ENCODE data around the gene AMOTL2.

GRCh38 chr3:134406331-134407238, 32.3 kb upstream of the AMOTL2 start:
- no peak for TF ChIP-seq NCOA2 (IDR thresholded peaks at IDR 0.05; ENCODE audit: partially characterized antibody in 2 of 2)
- no peak for TF ChIP-seq MNT (conservative IDR thresholded peaks at IDR 0.05)
- TF ChIP-seq BHLHE40 (IDR thresholded peaks at IDR 0.05; ENCODE audit: low read length): no peak
- no peak for TF ChIP-seq PURB (CRISPR knock-in tag; IDR thresholded peaks at IDR 0.05; ENCODE audit: low read depth)
- no peak for TF ChIP-seq NR2C2 (CRISPR knock-in tag; IDR thresholded peaks at IDR 0.05)
- TF ChIP-seq NR2C2 (tag; IDR thresholded peaks at IDR 0.05): no peak
- TF ChIP-seq TCF7L2 (IDR thresholded peaks at IDR 0.05; ENCODE audit: low read depth, low read length): no peak
- TF ChIP-seq ZBTB7A (IDR thresholded peaks at IDR 0.05; ENCODE audit: borderline replicate concordance, control insufficient read depth, low read depth, low read length): no peak
- no peak for TF ChIP-seq CTCF (IDR thresholded peaks at IDR 0.05 in 2 of 3, conservative IDR thresholded peaks at IDR 0.05 in 1 of 3; ENCODE audit: insufficient read depth in 2 of 3, low read depth in 1 of 3, low read length in 3 of 3)
- no peak for TF ChIP-seq SIN3A (IDR thresholded peaks at IDR 0.05; ENCODE audit: borderline replicate concordance in 2 of 2, control insufficient read depth in 1 of 2, low read depth in 2 of 2, low read length in 2 of 2)

Data from K562 (cell line).